Thyroid gland (tissue), 4 donors: Measurements from ENCODE around the gene MEGF10.

Experiments
- CTCF ChIP-seq, 6 experiments: fragments of 200-600 bp in 3 of 6; fragments of 450-650 bp in 3 of 6; sonication (generic) in 3 of 6; IDR thresholded peaks; one replicate each; pipeline ENCODE4 v1.5.1; 2016 to 2019; ENCODE audit warnings: antibody characterized with exemption in 6 of 6, mild to moderate bottlenecking in 2 of 6, inconsistent platforms in 1 of 6, moderate library complexity in 1 of 6
- POLR2A ChIP-seq, 2 donors: fragments of 450-650 bp; IDR thresholded peaks; one replicate each; pipeline ENCODE4 v1.6.1; 2017; ENCODE audit warnings: antibody characterized with exemption in 2 of 2, mild to moderate bottlenecking in 2 of 2, moderate library complexity in 1 of 2

- no peak for TF ChIP-seq CTCF (IDR thresholded peaks at IDR 0.05)
- no peak for TF ChIP-seq POLR2A (IDR thresholded peaks at IDR 0.05)
These were observed 34.2 kb downstream of the MEGF10 start for GRCh38 chr5:127324756-127325155.
